Gastroesophageal sphincter (tissue), 4 donors: ENCODE measurements around the gene NCOA3. TPM values are rescaled to one million over a fixed set of nuclear protein-coding genes. Genes with fewer than 3 reads are reported as not detected.

Experiments used
- ATAC-seq: fragments of 150-250 bp; one replicate; pipeline ENCODE4 v1.9.1; 2016; ENCODE audit warnings: mild to moderate bottlenecking, moderate library complexity
- H3K27ac ChIP-seq, 4 donors: fragments of 200-600 bp; sonication (generic) in 3 of 4; 1 replicate in 3 of 4; 2 replicates in 1 of 4; pipeline ENCODE4 v1.5.1; 2016 to 2019
- H3K27me3 ChIP-seq: fragments of 200-600 bp; sonication (generic); one replicate; pipeline ENCODE4 v1.5.1; 2019
- H3K36me3 ChIP-seq, 2 donors: fragments of 200-600 bp; sonication (generic); one replicate each; pipeline ENCODE4 v1.5.1; 2019; ENCODE audit warnings: control low read depth in 1 of 2
- H3K4me1 ChIP-seq, 3 donors: fragments of 200-600 bp; sonication (generic); 1 replicate in 2 of 3; 2 replicates in 1 of 3; pipeline ENCODE4 v1.5.1; 2016 to 2019; ENCODE audit warnings: control low read depth in 2 of 3
- H3K4me3 ChIP-seq, 2 donors: fragments of 200-600 bp; sonication (generic); one replicate each; pipeline ENCODE4 v1.5.1; 2019; ENCODE audit warnings: mild to moderate bottlenecking in 1 of 2, moderate library complexity in 1 of 2
- H3K9me3 ChIP-seq, 3 donors: fragments of 200-600 bp; sonication (generic); one replicate each; pipeline ENCODE4 v1.5.1; 2017 to 2019; ENCODE audit warnings: control low read depth in 2 of 3
- CTCF ChIP-seq, 4 experiments: fragments of 200-600 bp in 2 of 4; fragments of 450-650 bp in 2 of 4; sonication (generic) in 1 of 4; IDR thresholded peaks; one replicate each; pipeline ENCODE4 v1.5.1; 2017 to 2019; ENCODE audit warnings: antibody characterized with exemption in 4 of 4, mild to moderate bottlenecking in 2 of 4, moderate library complexity in 2 of 4
- EP300 ChIP-seq: sonication (generic); formaldehyde crosslinking; IDR thresholded peaks from one replicate; pipeline ENCODE4 v1.6.1; 2017; ENCODE audit warnings: antibody characterized with exemption, mild to moderate bottlenecking
- POLR2A ChIP-seq, 2 donors: fragments of 450-650 bp; IDR thresholded peaks; one replicate each; pipeline ENCODE4 v1.6.1; 2017; ENCODE audit warnings: antibody characterized with exemption in 2 of 2, mild to moderate bottlenecking in 2 of 2, moderate library complexity in 1 of 2
- POLR2AphosphoS5 ChIP-seq: sonication (generic); formaldehyde crosslinking; IDR thresholded peaks from one replicate; pipeline ENCODE4 v1.6.1; 2017; ENCODE audit warnings: antibody characterized with exemption
- WGBS, 2 donors: methylation state at CpG; one replicate each; pipeline ENCODE4 v1.1.5; 2018; ENCODE audit warnings: low coverage in 1 of 2; 5-methylcytosine and 5-hydroxymethylcytosine counted together
- total RNA-seq, 4 donors: library from RNA; depleted of rRNA; stranded (reverse); fragments of >200 nt; gene quantifications; one replicate each; pipeline ENCODE4 v1.1.0, GENCODE V29; 2016

NCOA3 gene
- total RNA-seq, 4 donors from 2014 or later, result 28.8 to 44.5 (median 37.6) TPM

- Histone ChIP-seq H3K36me3 (no peaks in the 10 kb centered on the region), H3K27ac (no peak overlapping the region), H3K9me3 (no peaks in the 10 kb centered on the region), H3K27me3 (no peaks in the 10 kb centered on the region), H3K4me3 (no peak overlapping the region), H3K4me1 (peaks cover 0 to 11% (median 0%) of the 10 kb centered on the region in 3 donors)
- TF ChIP-seq POLR2AphosphoS5 (no peak), CTCF (IDR thresholded peaks at IDR 0.05) (no peak), EP300 (no peak), POLR2A (IDR thresholded peaks at IDR 0.05) (no peak)
- WGBS, 2 donors, result 88% methylated on average over 2 of the region's 2 CpGs
- ATAC-seq, result no peak
Observed at GRCh38 chr20:47466213-47466612, 35.5 kb upstream of the NCOA3 start.

GRCh38 chr20:47466704-47467459, 34.8 kb upstream of the NCOA3 start:
- Histone ChIP-seq H3K27ac (no peak overlapping the region), H3K4me3 (no peak overlapping the region), H3K4me1 (peaks cover 0 to 11% (median 0%) of the 10 kb centered on the region in 3 donors), H3K9me3 (no peaks in the 10 kb centered on the region), H3K36me3 (no peaks in the 10 kb centered on the region), H3K27me3 (no peaks in the 10 kb centered on the region)
- 77 to 90% methylated on average over 9 to 12 of the region's 15 CpGs for WGBS, 2 donors
- TF ChIP-seq CTCF (IDR thresholded peaks at IDR 0.05), result no peak
- TF ChIP-seq POLR2A (IDR thresholded peaks at IDR 0.05), result no peak
- TF ChIP-seq POLR2AphosphoS5, result no peak
- TF ChIP-seq EP300, result no peak
- no peak for ATAC-seq

- Histone ChIP-seq H3K4me3 (no peak overlapping the region), H3K36me3 (no peaks in the 10 kb centered on the region), H3K27ac (no peak overlapping the region), H3K4me1 (peaks cover 0 to 11% (median 0%) of the 10 kb centered on the region in 3 donors), H3K9me3 (no peaks in the 10 kb centered on the region), H3K27me3 (no peaks in the 10 kb centered on the region)
- ATAC-seq, result no peak
- TF ChIP-seq POLR2A (IDR thresholded peaks at IDR 0.05) (no peak), CTCF (IDR thresholded peaks at IDR 0.05) (no peak), EP300 (no peak), POLR2AphosphoS5 (no peak)
- WGBS, 2 donors, result 68 to 80% methylated on average over 11 to 14 of the region's 14 CpGs
Observed at GRCh38 chr20:47468290-47469050, 33.2 kb upstream of the NCOA3 start.

GRCh38 chr20:47475419-47476044, 26.2 kb upstream of the NCOA3 start:
- no peaks in the 10 kb centered on the region for H3K36me3 ChIP-seq
- H3K4me1 ChIP-seq, result no peaks in the 10 kb centered on the region
- no peak for TF ChIP-seq EP300
- TF ChIP-seq POLR2A (IDR thresholded peaks at IDR 0.05), result no peak
- TF ChIP-seq CTCF (IDR thresholded peaks at IDR 0.05), result no peak
- TF ChIP-seq POLR2AphosphoS5, result no peak
- H3K27me3 ChIP-seq, result no peaks in the 10 kb centered on the region
- no peak overlapping the region for H3K4me3 ChIP-seq
- no peak for ATAC-seq
- H3K27ac ChIP-seq, result no peak overlapping the region
- H3K9me3 ChIP-seq, result no peaks in the 10 kb centered on the region
- 90 to 100% methylated on average over 1 of the region's 4 CpGs for WGBS, 2 donors
